Measurements from ENCODE around the gene AK3. TPM values are rescaled to one million over a fixed set of nuclear protein-coding genes. Genes with fewer than 3 reads are reported as not detected.
A peak's percentile ranks its signal among the peaks of the same experiment; 100 is the strongest.

Gene AK3
- polyA plus RNA-seq, 1 donor (not counting 4 experiments of a cell fraction or from before 2014, with no cell fraction given): 45.8 TPM

DNA sequence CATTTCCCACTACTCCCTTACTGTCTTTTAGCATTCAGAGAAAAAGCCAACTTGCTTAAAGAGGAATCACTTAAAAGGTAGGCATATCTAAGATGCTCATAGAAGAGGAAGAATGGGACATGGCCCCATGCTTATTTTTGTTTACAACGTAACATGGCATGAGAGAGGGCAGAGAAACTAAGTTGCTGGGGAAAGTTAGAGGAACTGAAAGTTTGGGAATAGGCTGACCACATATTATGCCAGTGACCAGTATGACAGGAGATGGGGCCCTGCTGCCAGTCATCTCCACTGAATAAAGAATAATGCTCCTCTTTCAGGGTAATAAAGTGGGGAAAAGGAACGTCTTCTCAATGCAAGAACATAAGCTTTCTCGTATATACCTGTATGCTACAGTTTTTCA is 77.0 kb downstream of the AK3 start:
- H3K27me3 ChIP-seq (ENCODE audit: control insufficient read depth, extremely low read depth, insufficient read depth, low read length): no peaks in the 10 kb centered on the region
- H3K27ac ChIP-seq (ENCODE audit: control insufficient read depth, insufficient read depth, low read length): no peak overlapping the region
- H3K79me2 ChIP-seq (ENCODE audit: control insufficient read depth, insufficient read depth, low read length): peaks cover 15% of the 10 kb centered on the region
- no peak overlapping the region for H3K9ac ChIP-seq (ENCODE audit: control insufficient read depth, extremely low read depth, insufficient read depth, low read length)
- DNase-seq (ENCODE audit: low read depth, low spot score) (no peak), FAIRE-seq (no peak)
- peak overlapping the region; percentile 97 for H3K4me2 ChIP-seq (ENCODE audit: control insufficient read depth, extremely low read depth, insufficient read depth, low read depth, low read length)
- no peaks in the 10 kb centered on the region for H3K36me3 ChIP-seq (ENCODE audit: control insufficient read depth in 2 of 2, extremely low read depth in 1 of 2, insufficient read depth in 2 of 2, low read length in 2 of 2)
- H4K20me1 ChIP-seq (ENCODE audit: control insufficient read depth, extremely low read depth, insufficient read depth, low read length): no peaks in the 10 kb centered on the region
- H3K4me3 ChIP-seq (ENCODE audit: control insufficient read depth in 2 of 3, extremely low read depth in 1 of 3, insufficient read depth in 2 of 3, low read depth in 1 of 3, low read length in 3 of 3): peak overlapping the region in 2 of 3 experiments; percentile 34 to 86
- H3K9me1 ChIP-seq (ENCODE audit: control insufficient read depth, extremely low read depth, insufficient read depth, low read length): no peaks in the 10 kb centered on the region
- H3K4me1 ChIP-seq (ENCODE audit: control insufficient read depth, extremely low read depth, insufficient read depth, low read length): peaks cover 44% of the 10 kb centered on the region
- no peaks in the 10 kb centered on the region for H3K9me3 ChIP-seq (ENCODE audit: control insufficient read depth, low read depth, low read length)
- no peak for TF ChIP-seq EZH2 (IDR thresholded peaks at IDR 0.05; ENCODE audit: low read length)
- TF ChIP-seq, protein P1, sequence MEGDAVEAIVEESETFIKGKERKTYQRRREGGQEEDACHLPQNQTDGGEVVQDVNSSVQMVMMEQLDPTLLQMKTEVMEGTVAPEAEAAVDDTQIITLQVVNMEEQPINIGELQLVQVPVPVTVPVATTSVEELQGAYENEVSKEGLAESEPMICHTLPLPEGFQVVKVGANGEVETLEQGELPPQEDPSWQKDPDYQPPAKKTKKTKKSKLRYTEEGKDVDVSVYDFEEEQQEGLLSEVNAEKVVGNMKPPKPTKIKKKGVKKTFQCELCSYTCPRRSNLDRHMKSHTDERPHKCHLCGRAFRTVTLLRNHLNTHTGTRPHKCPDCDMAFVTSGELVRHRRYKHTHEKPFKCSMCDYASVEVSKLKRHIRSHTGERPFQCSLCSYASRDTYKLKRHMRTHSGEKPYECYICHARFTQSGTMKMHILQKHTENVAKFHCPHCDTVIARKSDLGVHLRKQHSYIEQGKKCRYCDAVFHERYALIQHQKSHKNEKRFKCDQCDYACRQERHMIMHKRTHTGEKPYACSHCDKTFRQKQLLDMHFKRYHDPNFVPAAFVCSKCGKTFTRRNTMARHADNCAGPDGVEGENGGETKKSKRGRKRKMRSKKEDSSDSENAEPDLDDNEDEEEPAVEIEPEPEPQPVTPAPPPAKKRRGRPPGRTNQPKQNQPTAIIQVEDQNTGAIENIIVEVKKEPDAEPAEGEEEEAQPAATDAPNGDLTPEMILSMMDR (optimal IDR thresholded peaks at IDR 0.05 in 1 of 3, IDR thresholded peaks at IDR 0.05 in 1 of 3, conservative IDR thresholded peaks at IDR 0.05 in 1 of 3; ENCODE audit: extremely low read depth in 1 of 3, insufficient read depth in 2 of 3, low read length in 3 of 3): no peak
- dilution Hi-C loops (cut with MboI; ENCODE audit: extremely low pct_ligation_motif_present, low sequenced_read_pairs): no loop called here
- no peak overlapping the region for H2AFZ ChIP-seq (ENCODE audit: control insufficient read depth, low read length)

DNA sequence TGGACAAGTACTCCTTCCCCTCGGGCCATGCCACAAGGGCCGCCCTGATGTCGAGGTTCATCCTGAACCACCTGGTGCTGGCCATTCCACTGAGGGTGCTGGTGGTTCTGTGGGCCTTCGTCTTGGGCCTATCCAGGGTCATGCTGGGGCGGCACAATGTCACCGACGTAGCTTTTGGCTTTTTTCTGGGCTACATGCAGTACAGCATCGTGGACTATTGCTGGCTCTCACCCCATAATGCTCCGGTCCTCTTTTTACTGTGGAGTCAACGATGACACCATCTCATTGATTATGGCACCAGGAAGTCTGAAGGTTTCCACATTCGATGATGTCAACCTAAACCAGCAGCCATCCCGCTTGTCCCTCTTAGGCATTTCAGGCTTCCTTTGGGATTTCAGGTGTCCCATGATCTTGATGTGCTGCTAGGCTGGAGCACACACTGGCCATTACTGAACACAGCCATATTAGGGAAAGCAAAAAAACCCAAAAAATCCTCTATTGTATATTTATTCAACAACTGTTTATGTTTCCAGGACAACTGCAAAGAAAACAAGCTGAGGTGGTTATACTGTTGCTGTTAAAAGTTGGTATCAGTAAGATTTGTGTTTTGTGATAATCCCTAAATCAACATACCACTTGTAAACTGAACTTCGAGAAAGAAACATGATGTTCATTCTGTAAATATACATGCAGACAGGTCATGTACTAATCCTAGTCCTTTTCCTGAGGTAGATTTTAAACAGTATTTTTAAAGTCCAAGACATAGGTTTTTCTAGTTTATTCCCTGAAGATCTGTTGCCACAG is 77.8 kb downstream of the AK3 start:
- Histone ChIP-seq H3K9ac (ENCODE audit: control insufficient read depth, extremely low read depth, insufficient read depth, low read length) (peak overlapping the region; percentile 83), H4K20me1 (ENCODE audit: control insufficient read depth, extremely low read depth, insufficient read depth, low read length) (no peaks in the 10 kb centered on the region)

More for the DNA sequence above, 77.8 kb downstream of the AK3 start:
- Histone ChIP-seq H3K27ac (ENCODE audit: control insufficient read depth, insufficient read depth, low read length) (peak overlapping the region; percentile 70), H3K4me3 (ENCODE audit: control insufficient read depth in 2 of 3, extremely low read depth in 1 of 3, insufficient read depth in 2 of 3, low read depth in 1 of 3, low read length in 3 of 3) (peak overlapping the region; percentile 86 to 88 (median 86)), H3K4me2 (ENCODE audit: control insufficient read depth, extremely low read depth, insufficient read depth, low read depth, low read length) (peak overlapping the region; percentile 97), H3K4me1 (ENCODE audit: control insufficient read depth, extremely low read depth, insufficient read depth, low read length) (peaks cover 44% of the 10 kb centered on the region), H3K79me2 (ENCODE audit: control insufficient read depth, insufficient read depth, low read length) (peaks cover 15% of the 10 kb centered on the region), H3K9me3 (ENCODE audit: control insufficient read depth, low read depth, low read length) (no peaks in the 10 kb centered on the region), H3K27me3 (ENCODE audit: control insufficient read depth, extremely low read depth, insufficient read depth, low read length) (no peaks in the 10 kb centered on the region), H3K9me1 (ENCODE audit: control insufficient read depth, extremely low read depth, insufficient read depth, low read length) (no peaks in the 10 kb centered on the region), H2AFZ (ENCODE audit: control insufficient read depth, low read length) (peak overlapping the region; percentile 87), H3K36me3 (ENCODE audit: control insufficient read depth in 2 of 2, extremely low read depth in 1 of 2, insufficient read depth in 2 of 2, low read length in 2 of 2) (no peaks in the 10 kb centered on the region)
- dilution Hi-C loops (cut with MboI; ENCODE audit: extremely low pct_ligation_motif_present, low sequenced_read_pairs): no loop called here
- FAIRE-seq (no peak), DNase-seq (ENCODE audit: low read depth, low spot score) (no peak)
- no peak for TF ChIP-seq EZH2 (IDR thresholded peaks at IDR 0.05; ENCODE audit: low read length)
- TF ChIP-seq, protein P1 (optimal IDR thresholded peaks at IDR 0.05 in 1 of 3, IDR thresholded peaks at IDR 0.05 in 1 of 3, conservative IDR thresholded peaks at IDR 0.05 in 1 of 3; ENCODE audit: extremely low read depth in 1 of 3, insufficient read depth in 2 of 3, low read length in 3 of 3): no peak
